Tibial nerve (tissue), 3 donors: ENCODE data around the gene KLRC2.
"Not testable (repeated sequence)": the region's sequence is repeated elsewhere in the genome, so short reads cannot be mapped to it uniquely, and the experiment has no call there.

Experiments
- EP300 ChIP-seq, 2 donors: sonication (generic); formaldehyde crosslinking; IDR thresholded peaks; one replicate each; pipeline ENCODE4 v1.6.1; 2017; ENCODE audit warnings: antibody characterized with exemption in 2 of 2, mild to moderate bottlenecking in 1 of 2
- POLR2A ChIP-seq, 2 donors: fragments of 450-650 bp; IDR thresholded peaks; one replicate each; pipeline ENCODE4 v1.6.1; 2017; ENCODE audit warnings: antibody characterized with exemption in 2 of 2, mild to moderate bottlenecking in 2 of 2, moderate library complexity in 2 of 2

GRCh38 chr12:10424260-10424899 lies 11.4 kb downstream of the KLRC2 start:
- TF ChIP-seq POLR2A, EP300 (IDR thresholded peaks at IDR 0.05): not testable (repeated sequence)
